Effector CD8-positive, alpha-beta T cell (primary cell): ENCODE measurements around the gene PIGZ.

ENCODE experiments used
- DNase-seq: peaks from one replicate; lab custom pipeline; 2025; lab: John Stamatoyannopoulos, UW

PIGZ gene

GRCh38 chr3:196981657-196982056, 13.0 kb upstream of the PIGZ start:
- no peak for DNase-seq

DNA sequence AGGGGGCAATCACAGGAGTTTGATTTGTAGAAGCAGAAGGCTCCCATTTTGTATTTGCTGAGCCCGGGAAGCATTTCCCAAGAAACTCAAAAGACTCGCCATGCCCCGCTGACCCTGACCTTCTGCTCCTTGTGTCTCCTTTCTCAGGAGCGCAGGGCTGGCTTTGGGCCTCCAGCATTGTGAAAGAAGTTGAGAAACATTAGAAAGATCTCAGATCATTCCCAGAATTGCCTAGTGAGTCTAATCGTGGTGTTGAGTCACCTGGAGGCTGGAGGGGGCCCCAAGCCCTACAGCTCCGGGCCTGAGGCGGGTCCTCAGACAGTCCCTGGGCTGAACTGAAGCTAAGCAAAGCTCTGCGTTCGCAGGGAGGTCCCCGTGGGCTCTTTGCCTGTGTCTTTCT, 10.9 kb upstream of the PIGZ start:
- no peak for DNase-seq

GRCh38 chr3:196976941-196977340, 8.3 kb upstream of the PIGZ start:
- DNase-seq: no peak

DNA sequence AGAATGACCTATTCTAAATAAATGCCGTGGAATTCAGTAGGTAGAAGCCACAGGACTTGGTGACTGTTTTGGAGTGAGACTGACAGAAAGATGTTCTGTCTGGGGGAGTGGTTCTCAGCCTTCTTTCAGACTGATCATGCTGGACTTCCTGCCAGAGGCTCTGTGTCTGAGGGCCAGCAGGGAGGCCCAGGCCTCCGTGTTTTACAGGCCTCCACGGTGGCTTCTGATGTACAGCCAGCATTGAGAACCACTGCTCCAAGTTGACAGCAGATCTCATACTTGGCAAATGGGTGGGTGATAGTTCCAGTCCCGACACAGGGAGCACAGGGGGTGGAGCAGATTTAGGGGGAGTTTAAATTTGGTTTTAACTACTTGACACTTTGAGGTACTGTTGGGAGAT, 6.7 kb upstream of the PIGZ start:
- DNase-seq: no peak

DNA sequence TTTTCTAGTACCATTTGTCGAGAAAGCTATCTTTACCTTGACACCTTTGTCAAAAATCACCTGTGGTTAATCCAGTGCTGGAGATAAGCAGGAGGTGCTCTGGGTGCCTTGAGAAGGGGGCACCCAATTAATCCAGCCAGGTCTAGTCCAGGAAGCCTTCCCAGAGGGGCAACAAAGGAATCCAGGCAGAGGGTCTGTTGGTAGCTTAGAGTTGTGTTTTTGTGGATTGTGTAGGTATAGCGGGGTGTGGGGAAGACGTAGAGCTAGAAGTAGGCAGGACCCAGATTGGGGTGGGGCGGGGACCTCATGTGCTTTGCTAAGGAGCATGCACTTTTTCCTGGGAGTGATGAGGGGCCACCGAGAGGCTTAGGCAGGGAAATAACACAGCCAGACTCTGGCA, 6.0 kb upstream of the PIGZ start:
- no peak for DNase-seq

DNA sequence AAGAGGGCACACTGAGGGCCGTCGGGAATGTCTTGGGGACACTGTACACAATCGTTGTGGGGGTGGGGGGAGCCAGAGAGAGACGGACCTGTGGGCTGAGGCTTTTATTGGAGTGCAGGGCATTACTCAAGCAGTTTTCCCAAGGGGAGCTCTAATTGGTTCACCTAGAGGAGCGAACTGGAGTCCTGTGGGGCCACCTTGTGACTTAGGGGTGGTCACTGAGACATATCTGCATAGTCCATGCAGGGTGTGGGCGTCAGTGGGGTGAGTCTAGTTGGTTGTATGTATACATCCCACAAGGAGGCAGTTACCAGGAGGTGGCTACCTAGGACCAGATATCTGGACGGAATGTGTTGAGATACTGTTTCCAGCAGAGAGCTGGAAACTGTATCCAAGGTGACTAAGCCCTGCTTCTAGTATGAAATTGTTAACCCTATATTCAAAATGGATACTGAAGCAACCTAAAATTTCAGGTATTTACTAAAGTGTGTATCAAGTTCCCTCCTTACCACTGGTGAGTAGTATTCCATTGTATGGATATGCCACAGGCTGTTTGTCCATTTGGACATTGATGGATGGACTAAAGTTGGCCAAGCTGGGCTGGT, 2.6 kb upstream of the PIGZ start:
- DNase-seq: no peak

GRCh38 chr3:196970547-196971093, 2.0 kb upstream of the PIGZ start:
- DNase-seq: no peak

DNA sequence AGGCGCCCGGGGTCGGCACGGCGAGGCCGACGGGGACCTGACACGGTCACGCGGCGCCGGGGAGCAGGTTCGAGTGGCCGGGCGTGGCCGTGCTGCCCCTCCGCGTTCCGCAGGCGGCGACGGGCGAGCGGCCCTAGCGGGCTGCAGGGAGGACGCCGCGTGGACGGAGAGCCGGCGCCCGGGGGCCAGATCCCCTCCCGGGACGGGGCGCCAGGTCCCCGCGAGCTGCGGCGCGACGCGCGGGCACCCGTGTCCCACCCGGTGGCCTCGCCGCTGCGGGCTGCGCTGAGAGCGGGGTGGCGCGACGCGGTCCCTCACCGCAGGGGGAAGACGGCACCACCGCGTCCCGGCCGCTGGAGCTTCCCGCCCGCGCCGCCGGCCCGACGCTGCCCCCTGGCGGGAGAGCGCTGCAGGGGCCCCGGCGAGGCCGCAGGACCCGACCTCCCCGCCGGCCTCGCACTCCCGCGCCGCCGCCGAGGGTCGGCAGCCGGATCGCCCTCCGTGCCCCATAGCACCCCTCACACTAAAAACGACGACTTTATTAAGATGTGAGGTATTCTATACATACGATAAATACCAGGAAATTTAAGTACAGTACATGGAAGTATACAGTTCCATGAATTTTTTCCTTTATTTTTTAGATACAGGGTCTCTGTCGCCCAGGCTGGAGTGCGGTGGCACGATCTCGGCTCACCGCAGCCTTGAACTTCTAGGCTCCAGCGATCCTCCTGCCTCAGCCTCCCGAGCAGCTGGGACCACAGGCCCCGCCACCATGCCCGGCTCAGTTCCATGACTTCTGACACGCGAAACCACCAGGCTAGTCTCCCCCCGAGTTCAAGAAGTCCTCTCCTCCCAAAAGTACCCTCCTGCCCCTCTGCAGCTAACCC, 1.3 kb upstream of the PIGZ start:
- peak; percentile 37 for DNase-seq

- no peak for DNase-seq
Observed at GRCh38 chr3:196969134-196969659, 564 bp upstream of the PIGZ start.

DNA sequence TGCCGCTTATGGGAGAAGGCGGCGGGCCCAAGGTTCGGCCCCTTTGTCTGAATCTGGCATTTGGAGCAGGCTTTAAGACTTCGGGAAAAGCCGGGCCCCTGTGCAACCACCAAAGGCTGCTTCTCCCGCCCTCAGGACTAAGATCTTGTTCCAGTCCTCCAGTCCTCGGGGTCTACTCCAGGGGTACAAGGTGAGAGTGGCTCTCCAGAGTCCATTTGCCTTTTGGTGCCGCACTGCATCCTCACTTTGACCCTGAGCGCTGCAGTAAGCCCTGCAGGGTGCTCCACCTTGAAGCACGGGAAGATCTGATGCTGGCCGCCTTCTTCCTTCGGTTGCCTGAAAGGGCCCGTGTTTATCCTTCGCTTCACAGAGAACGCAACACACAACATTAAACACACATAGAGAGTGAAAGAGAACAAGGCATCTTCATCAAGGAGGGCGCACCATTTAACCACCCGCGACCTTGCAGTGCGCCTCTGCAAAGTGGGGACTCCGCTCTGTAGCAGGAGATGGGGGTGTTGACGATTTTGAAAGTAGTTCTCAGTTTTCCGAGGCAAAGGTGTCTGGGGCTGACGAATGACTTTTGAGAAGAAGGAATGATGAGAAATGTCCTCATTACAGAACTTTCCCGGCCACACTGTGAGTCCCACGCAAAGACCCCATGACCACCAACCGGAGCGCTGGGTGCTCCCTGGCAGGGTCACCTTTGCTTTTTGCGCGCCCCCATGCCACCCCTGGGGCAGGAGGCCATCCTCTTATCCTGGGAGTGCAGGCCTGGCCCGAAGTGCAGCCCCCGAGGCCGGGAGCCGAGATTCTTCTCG, 1.0 kb downstream of the PIGZ start:
- DNase-seq: no peak

DNA sequence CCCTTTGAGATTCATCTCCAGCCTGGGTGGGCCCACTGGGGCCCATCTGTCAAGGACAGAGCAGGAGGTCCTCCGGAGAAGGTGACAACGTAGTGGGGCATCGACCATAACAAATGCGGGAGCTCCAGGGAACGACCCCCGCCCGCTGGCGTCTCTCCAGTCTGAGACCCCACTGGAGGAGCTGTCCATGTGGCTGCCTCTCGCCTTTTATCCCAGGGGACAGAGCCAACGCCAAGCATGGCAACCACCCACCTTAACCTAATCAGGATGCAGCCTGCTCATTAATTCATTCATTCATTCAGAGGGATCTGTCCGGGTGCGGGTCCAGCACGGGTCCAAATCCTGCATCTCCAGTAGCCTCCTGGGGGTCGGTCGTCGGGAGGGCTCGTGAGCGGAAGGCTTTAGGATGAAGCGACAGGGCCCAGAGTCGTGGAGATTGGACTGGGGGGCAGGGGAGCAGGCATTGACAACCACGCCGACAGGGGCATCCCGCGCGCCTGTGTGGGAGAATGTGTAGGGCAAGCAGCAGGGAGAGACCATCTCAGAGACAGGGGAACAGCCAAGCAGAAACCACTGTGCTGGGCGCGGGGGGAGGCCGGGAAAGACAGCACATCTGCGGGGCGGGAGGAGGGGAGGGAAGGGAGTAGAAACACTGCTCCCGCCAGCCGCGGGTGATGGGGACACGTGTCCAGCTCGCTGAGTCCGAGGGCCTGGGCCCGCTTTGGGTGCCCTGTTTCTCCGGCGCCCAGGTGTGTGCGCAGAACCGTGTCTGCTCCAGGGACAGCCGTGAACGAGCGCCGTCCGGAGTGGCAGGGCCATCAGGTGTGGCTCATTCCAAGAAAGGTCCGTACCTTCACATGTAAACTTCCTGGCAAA, 1.9 kb downstream of the PIGZ start:
- DNase-seq: no peak

DNA sequence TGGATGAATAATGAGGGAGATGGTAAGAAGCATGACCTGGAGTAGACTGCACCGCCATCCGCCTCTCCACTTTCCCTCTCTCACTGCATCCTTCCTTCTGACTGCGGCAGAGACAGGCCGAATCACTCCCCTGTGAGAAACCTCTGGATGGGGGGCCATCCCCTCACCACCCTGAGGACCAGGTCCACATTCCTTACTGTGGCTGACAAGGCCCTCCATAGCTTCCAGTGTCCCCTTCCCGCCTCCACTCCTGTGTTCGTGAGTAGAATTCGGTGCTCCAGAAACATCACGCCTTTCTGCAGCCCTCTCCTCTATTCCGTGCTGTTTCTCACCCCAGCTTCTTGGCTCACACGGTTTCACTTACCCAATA, 2.8 kb downstream of the PIGZ start:
- no peak for DNase-seq

DNA sequence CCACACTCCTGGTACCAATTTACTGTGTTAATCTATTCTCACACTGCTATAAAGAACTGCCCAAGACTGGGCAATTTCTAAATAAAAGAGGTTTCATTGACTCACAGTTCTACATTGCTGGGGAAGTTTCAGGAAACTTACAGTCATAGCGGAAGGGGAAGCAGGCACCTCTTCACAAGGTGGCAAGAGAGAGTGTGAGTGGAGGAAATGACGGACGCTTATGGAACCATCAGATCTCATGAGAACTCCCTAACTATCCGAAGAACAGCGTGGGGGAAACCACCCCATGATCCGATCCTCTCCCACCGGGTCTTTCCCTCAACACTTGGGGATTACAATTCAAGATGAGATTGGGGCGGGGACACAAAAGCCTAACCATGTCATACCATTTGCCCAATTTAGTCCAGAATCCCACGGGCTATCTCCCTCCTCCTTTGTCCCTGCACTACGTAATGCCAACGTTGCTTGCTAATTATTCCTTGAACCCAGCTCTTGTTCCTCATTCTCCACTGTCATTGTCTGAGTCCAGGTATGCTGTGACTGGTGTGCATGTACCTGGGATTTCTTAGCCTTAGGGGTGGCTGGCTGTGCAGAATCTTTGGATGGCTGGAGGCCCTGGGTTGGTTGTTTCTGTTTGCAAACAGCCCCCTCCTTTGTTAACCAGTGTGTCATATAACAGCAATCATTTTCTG, 3.4 kb downstream of the PIGZ start:
- no peak for DNase-seq

DNA sequence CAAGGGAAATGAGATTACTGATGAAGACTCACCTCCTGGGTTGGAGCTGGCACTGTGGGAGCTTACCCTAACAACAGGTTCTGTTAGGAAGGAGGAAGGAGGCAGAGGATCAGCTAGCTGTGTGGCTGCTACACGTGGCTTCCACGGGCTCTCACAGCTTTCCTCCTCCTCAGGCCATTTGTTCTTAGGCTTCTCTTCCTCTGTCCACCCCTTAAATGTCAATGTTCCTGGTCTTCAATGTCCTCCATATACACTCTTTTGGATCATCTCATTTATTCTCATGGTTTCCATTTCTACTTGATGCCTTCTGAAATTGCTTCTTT, 5.0 kb downstream of the PIGZ start:
- DNase-seq: no peak

DNA sequence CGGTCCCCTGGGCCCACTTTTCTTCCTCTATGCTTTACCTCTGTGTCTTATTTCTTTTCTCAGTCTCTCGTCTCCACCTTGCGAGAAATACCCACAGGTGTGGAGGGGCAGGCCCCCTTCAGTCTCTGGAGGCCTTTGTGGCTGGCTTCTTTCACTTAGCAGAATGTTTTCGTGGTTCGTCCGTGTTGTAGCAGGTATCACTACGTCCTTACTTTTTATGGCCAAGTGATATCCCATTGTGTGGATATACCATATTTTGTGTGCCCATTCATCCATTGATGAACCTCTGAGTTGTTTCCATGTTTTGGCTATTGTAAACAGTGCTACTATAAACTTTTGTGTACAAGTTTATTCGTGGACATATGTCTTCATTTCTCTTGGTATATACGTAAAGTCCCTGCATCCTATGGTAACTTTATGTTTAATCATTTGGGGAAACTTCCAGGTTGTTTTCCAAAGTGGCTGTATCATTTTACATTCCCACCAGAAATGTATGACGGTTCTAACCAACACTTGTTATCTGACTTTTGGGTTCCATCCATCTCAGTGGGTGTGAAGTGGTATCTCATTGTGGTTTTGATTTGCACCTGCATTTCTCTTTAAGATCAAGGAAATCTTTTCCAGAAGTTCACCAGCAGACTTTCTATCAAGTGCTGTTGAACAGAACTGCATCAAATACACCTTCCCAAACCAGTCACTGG, 5.6 kb downstream of the PIGZ start:
- no peak for DNase-seq

GRCh38 chr3:196962108-196962929, 6.3 kb downstream of the PIGZ start:
- DNase-seq: no peak

- no peak for DNase-seq
Observed at GRCh38 chr3:196954832-196955231, 13.8 kb downstream of the PIGZ start.

DNA sequence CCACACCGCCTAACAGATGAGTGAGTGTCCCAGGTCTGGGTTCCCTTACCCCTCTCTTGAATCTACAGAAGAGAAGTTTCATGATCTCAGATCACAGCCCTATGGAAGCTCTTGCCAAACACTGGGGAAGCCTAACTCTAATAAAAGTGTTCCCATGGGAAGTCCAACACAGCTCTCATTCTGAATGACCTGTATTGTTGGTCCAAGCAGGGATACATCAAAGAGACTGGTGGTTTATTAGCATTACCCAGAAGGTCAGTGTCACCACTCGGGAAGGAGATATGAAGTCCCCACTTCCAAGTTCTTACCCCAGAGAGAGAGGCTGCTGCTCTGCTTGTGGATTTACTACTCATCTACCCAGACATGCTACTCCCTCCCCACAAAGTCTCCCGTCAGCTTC, 17.3 kb downstream of the PIGZ start:
- no peak for DNase-seq

DNA sequence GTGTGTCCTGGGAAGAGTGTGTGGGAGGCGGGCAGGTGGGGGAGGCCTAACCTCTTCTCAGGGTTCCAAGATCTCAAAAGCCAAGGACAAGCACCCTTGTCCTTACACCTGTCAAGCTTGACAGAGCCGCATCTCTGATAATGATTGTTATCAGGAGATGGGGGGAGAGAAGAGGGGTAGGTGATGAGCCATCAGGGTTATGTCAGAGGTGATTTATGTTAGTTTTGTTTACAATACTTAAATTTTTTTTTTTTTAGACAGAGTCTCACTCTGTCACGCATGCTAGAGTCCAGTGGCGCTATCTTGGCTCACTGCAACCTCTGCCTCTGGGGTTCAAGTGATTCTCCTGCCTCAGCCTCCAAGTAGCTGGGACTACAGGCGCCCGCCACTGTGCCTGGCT, 18.9 kb downstream of the PIGZ start:
- DNase-seq: no peak
